Hepatic stellate cell (primary cell): ENCODE data around the gene TNFSF12.

ENCODE experiments used
- DNase-seq: peaks from one replicate; pipeline ENCODE4 v3.0.0; 2011; ENCODE audit warnings: low spot score

TNFSF12 gene

DNA sequence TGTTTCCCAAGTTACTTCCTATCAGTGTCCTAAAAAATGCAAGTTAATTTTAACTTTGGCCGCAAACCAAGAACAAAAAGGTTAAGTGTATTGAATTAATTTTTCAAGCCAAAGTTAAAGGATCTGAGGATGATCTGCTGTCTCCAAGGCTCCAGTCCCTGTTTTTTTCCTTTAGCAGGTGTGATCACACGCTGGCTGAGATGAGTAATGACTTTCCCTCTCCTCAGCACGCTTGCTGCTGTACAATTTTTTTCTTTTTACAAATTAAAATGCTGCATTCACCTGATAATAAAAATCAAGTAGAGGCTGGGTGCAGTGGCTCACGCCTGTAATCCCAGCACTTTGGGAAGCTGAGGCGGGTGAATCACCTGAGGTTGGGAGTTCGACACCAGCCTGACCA, 3.9 kb upstream of the TNFSF12 start:
- no peak for DNase-seq

DNA sequence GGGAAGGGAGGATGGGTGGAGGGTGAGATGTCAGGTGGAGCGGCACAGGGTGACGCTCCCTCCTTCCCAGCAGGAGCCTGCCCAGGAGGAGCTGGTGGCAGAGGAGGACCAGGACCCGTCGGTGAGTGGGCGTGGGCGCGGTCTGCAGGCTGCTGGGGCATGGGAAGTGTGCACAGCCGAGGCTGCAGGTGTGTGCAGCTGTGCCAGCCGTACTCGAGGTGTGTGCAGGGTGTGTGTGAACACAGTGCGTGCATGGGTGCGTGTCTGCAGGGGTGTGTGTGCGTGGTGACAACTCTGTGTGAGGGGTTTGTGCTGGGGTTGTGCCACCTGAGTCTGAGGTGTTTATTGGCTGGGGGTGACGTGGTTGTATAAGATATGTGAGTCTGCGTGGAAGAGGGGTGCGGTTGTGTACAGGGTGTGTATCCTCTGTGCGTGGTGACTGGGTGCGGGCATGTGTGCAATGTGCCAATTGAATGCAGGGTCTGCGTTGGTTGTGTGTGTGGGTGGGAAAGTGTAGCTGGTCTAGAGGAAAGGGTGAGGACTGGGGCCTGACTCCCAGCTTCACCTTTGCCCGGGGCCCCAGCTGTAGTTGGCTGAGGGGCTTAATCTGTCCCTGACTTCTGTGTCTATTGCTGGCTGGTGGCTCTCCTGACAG, 670 bp downstream of the TNFSF12 start:
- peak; percentile 53 for DNase-seq

DNA sequence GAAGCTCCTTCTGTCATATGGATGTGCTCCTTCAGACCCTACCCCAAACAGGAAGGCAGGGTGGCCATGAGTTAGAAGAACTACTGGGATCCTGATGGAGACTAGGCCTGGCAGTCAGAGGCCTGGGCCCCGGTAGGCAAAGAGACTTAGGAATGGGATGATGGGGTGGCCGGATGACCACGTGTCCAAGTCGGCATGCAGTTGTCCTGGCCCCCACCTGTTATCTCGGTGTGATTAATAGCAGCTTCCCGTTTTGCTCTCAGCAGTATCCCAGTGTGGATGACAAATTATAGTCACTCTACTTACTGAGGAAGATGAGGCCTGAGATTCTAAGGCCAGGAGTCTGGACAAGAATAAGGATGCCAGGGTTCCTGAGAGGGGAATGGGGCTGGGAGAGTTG, 1.5 kb downstream of the TNFSF12 start:
- no peak for DNase-seq

DNA sequence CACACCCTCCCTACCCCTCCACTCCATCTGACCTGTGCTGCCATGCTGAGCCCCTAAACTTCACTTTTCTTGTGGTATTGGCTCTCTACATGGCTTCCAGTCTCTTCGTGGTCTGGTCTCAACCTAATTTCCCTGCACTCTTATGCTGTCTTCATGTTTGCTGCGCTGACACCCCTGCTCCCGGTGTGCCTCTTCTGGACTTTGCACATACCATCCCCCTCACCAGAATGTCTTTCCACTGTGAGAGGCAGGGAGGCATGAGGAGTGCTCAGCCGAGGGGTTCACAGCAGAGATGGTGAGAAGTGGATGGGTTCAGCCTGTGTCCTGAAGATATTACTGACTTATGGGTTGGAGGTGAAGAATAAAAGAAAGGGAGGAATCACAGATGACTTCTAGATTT, 2.5 kb downstream of the TNFSF12 start:
- no peak for DNase-seq

DNA sequence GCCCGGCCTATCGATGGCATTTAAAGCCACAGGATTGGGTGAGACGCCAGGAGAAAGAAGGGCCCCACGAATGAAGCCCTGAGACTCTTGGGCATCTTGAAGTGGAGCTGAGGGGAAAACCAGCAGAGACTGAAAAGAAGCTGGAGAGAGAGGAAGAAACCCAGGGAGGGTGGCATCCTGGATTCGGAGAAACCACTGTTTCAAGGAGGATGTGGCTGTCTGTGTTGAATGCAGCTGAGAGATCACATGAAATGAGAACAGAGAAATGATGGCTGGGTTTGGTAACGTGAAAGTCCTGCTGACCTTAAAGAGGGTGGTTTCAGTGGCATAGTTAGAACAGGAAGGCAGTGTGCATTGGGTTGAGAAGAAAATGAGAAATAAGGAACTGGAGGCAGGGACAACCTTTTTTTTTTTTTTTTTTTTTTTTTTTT, 3.8 kb downstream of the TNFSF12 start:
- no peak for DNase-seq

DNA sequence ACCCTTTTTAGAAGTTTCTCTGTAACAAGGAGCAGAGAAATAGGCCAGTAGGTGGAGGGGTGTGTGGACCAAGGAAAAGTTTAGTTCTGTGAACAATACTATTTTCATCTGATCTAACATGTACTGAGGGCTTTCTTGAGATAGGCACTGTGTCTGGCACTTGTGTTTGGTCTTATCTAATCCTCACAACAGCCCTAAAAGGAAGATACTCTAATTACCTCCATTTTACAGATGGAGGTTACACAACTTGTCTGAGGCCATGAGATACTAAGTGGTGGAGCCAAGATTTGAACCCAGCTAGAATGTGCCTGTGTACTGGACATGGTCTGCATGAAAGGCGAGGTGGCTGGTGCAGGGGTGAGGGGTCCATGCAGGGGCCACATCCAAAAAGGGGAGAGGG, 4.5 kb downstream of the TNFSF12 start:
- DNase-seq, result no peak

DNA sequence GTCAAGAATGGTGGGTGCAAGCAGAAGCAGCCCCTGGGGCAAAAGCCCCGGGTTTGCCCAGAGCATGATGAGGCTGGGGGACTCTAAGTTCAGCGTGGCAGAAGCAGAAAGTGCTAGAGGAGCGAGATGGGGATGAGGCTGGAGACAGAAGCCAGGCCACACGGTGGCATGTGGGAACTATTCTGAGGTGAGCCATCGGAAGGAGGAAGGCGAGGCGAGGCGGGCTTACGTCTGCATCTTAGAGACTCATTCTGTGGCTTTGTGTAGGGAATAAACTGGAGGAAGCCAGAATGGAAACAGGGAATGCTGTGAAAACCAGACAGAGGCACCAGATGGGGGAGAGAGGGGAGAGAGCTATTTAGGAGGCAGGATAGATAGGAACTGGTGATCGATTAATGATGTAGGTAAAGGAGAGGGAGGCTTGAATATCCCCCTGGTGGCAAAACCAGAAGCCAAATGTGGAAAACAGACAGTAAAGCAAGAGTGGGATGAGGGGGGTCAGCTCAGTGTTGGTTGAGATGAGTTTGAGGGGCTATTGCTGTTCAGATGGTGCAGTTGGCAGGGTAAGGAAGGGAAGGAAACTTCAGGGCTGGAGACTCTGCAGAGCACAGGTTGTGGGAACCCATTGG, 6.6 kb downstream of the TNFSF12 start:
- DNase-seq, result no peak

DNA sequence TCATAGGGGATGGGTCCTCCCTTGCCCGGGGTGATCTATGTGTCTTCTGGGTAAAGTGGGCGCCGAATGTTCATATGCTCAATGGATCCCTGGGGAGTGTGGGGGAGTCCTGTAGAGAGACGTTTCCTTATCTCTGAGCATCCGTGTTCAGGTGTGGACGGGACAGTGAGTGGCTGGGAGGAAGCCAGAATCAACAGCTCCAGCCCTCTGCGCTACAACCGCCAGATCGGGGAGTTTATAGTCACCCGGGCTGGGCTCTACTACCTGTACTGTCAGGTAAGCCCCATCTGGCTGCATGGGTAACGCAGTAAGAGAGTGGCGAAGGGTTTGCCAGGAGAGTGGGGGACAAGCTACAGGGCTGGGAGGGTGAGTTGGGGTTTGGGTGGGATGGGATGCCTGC, 7.8 kb downstream of the TNFSF12 start:
- no peak for DNase-seq

DNA sequence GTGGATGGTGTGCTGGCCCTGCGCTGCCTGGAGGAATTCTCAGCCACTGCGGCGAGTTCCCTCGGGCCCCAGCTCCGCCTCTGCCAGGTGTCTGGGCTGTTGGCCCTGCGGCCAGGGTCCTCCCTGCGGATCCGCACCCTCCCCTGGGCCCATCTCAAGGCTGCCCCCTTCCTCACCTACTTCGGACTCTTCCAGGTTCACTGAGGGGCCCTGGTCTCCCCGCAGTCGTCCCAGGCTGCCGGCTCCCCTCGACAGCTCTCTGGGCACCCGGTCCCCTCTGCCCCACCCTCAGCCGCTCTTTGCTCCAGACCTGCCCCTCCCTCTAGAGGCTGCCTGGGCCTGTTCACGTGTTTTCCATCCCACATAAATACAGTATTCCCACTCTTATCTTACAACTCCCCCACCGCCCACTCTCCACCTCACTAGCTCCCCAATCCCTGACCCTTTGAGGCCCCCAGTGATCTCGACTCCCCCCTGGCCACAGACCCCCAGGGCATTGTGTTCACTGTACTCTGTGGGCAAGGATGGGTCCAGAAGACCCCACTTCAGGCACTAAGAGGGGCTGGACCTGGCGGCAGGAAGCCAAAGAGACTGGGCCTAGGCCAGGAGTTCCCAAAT, 8.4 kb downstream of the TNFSF12 start:
- DNase-seq, result no peak

DNA sequence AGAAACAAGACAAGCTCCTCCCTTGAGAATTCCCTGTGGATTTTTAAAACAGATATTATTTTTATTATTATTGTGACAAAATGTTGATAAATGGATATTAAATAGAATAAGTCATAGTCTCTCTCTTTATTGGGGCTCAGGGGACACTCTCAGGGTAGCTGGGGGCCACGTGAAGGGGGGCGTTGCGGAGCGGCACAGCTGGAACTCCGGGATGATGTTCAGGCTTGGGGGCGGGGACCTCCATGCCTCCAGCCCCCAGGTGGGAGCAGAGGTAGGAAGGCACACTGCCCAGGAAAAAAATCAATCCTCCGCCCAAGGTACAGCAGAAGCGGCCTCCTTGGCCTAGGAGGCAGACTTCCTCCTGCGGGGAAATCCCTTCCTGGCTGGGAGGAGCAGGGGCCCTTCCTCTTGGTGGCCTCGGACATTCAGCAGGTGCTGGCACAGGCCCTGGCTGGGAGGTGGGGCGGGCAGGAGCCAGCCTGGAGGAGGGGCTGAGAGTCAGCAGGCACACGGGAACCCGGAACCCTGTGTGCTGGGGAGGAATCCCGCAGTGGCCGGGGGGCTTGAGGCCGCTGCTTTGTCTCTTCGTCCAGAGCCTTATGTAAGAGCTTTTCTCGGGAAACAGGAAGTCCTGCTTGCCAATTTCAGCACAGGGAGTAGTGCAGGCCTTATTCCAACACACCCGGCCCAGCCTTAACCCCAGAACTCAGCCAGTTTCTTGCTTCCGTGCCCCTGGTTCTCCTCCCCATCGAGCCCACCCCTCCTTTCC, 9.1 kb downstream of the TNFSF12 start:
- DNase-seq, result peak; percentile 40

DNA sequence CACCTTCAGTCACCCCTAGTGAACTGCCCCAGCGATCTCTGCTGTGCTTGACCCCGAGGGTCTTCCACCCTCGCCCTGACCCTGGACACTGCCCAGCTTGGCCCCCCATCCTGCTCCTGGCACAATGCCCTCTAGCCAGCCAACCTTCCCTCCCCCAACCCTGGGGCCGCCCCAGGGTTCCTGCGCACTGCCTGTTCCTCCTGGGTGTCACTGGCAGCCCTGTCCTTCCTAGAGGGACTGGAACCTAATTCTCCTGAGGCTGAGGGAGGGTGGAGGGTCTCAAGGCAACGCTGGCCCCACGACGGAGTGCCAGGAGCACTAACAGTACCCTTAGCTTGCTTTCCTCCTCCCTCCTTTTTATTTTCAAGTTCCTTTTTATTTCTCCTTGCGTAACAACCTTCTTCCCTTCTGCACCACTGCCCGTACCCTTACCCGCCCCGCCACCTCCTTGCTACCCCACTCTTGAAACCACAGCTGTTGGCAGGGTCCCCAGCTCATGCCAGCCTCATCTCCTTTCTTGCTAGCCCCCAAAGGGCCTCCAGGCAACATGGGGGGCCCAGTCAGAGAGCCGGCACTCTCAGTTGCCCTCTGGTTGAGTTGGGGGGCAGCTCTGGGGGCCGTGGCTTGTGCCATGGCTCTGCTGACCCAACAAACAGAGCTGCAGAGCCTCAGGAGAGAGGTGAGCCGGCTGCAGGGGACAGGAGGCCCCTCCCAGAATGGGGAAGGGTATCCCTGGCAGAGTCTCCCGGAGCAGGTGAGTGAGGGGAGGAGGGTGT, 9.9 kb downstream of the TNFSF12 start, which contains the start of gene TNFSF13:
TNFSF13 (plus strand) TSS at position 207 of the 776 bp plus-strand sequence; CDS start at position 497, 290 bp downstream.
- no peak for DNase-seq

DNA sequence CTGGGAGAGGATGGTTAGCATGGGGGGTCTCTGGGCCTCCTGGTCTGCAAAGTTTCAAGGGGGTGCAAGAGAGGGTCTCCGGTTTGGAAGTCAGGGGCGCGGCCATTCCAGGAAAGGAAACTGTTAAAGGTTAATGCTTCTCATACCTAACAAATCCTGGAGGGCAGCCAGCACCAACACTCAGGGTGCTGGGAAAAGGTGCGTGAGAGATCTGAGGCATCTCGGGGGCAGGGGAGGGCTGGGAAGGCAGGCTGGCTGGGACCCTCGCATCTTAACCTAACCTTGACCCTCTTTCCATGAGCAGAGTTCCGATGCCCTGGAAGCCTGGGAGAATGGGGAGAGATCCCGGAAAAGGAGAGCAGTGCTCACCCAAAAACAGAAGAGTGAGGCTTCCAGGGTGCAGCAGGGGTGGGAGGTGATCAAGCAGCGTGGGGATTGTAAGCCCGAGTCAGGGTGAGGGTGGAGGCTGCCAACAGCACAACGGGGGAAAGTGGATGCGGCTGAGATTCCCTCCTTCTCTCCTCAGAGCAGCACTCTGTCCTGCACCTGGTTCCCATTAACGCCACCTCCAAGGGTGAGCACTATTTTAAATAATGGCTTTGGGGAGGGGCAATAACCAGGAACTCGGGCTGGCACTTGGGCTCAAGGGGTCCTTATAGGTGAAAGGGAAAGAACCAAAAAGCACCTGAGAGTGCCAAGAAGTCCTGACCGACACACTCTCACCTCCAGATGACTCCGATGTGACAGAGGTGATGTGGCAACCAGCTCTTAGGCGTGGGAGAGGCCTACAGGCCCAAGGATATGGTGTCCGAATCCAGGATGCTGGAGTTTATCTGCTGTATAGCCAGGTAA, 10.7 kb downstream of the TNFSF12 start:
- no peak for DNase-seq

DNA sequence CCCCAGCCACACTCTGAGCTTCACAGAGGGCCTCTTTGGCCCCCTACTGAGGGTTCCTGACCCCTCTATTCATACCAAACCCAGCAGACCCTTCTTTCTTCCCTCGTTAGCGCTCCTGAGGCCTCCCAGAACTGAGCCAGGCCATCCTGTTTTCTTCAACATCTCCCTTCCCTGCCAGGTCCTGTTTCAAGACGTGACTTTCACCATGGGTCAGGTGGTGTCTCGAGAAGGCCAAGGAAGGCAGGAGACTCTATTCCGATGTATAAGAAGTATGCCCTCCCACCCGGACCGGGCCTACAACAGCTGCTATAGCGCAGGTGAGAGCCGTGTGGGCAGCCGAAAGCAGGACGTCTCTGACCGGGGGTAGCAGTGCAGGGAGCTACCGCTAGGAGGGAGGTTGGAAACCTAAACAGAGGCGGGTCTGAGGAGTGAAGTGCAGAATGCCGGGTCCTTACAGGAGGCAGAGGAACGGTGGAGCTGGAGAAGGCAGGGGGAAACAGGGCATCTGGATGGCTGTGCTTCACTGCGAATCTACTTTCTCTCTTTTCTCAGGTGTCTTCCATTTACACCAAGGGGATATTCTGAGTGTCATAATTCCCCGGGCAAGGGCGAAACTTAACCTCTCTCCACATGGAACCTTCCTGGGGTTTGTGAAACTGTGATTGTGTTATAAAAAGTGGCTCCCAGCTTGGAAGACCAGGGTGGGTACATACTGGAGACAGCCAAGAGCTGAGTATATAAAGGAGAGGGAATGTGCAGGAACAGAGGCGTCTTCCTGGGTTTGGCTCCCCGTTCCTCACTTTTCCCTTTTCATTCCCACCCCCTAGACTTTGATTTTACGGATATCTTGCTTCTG, 11.5 kb downstream of the TNFSF12 start:
- no peak for DNase-seq

DNA sequence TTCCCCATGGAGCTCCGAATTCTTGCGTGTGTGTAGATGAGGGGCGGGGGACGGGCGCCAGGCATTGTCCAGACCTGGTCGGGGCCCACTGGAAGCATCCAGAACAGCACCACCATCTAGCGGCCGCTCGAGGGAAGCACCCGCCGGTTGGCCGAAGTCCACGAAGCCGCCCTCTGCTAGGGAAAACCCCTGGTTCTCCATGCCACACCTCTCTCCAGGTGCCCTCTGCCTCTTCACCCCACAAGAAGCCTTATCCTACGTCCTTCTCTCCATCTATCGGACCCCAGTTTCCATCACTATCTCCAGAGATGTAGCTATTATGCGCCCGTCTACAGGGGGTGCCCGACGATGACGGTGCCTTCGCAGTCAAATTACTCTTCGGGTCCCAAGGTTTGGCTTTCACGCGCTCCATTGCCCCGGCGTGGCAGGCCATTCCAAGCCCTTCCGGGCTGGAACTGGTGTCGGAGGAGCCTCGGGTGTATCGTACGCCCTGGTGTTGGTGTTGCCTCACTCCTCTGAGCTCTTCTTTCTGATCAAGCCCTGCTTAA, 12.2 kb downstream of the TNFSF12 start:
- peak; percentile 93 for DNase-seq

DNA sequence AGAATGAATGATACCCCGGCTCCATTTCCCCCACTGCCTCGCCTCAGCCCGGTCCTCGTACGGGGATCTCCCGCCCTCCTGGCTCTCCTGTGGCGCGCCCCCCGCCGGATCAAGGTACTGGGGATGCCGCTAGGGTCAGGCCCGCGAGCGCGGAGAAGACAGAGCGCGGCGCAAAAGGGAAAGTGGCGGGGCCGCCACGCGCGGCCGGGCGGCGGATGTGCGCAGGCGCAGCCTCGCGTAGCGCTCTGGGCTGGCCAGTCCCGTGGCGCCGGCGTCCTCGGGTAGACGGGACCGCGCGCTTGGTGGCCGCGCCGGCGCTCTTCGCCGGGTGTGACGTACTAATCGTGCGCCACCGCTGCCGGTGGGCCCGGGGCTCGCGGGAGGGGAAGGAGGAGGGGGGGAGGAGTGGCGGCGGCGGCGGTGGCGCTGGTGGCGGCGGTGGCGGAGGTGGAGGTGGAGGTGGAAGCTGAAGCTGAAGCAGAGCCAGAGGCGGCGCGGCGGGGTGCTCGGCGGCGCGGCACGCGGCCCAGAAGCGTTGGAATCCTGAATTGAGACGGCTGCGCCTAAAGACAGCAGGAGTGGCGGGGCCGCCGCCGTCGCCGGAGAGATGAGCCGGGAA, 12.8 kb downstream of the TNFSF12 start, which contains the start of gene SENP3:
SENP3 (plus strand) TSS at position 331 of the 619 bp plus-strand sequence. CDS start 1,158 bp downstream, outside the sequence.
- peak; percentile 99 for DNase-seq

DNA sequence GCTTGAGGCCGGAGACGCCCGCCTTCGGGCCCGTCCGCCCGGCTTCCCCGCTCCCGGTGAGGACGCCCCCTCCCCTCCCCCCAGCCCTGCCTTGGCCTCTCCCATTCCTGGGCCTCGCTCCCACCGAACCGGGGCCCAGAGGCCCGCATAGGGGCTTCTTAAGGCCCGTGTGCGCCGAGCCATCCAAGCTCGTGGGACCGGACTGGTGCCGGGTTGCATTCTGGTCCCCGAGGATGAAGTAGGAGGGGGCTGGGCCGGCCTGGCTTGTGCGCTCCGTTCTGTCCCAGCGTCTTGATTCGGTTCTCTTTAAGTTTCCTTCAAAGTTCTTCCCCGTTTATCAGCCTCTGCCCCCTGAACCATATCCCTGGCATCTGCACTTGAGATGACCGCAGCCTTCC, 13.3 kb downstream of the TNFSF12 start:
- DNase-seq, result peak; percentile 39

DNA sequence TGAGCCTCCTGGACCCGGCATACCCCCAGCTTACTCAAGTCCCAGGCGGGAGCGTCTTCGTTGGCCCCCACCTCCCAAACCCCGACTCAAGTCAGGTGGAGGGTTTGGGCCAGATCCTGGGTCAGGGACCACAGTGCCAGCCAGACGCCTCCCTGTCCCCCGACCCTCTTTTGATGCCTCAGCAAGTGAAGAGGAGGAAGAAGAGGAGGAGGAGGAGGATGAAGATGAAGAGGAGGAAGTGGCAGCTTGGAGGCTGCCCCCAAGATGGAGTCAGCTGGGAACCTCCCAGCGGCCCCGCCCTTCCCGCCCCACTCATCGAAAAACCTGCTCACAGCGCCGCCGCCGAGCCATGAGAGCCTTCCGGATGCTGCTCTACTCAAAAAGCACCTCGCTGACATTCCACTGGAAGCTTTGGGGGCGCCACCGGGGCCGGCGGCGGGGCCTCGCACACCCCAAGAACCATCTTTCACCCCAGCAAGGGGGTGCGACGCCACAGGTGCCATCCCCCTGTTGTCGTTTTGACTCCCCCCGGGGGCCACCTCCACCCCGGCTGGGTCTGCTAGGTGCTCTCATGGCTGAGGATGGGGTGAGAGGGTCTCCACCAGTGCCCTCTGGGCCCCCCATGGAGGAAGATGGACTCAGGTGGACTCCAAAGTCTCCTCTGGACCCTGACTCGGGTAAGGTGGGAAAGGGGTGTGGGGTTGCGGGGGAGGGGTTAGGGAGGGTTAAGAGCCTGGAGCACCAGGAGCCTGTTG, 14.4 kb downstream of the TNFSF12 start:
- no peak for DNase-seq

DNA sequence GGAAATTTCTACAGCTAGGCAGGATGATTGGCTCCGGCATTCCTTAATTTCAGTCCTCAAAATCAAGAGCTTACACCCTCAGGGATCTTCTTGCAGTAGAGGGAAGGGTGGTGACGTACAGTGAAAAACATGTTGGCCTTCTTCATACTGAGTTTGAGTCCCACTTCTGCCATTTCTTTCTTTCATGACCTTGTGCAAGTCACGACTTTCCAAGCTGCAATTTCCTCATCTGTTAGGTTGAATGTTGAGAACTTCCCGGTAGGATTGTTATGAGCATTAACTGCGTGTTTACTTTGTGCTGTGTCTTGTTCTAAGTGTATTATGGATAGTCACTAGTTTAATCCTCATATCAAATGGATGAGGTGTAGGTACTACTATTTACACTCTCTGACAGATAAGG, 20.7 kb downstream of the TNFSF12 start:
- no peak for DNase-seq
